GM12872 (cell line): ENCODE results near the gene MYO7A.

ENCODE experiments used
- TF ChIP-seq, protein P1 (sequence below): IDR thresholded peaks from 3 replicates; pipeline ENCODE4 v1.5.1; 2011; ENCODE audit warnings: low read depth, mild to moderate bottlenecking, low read length, moderate library complexity; ENCODE audit not compliant: insufficient read depth

Gene MYO7A

DNA sequence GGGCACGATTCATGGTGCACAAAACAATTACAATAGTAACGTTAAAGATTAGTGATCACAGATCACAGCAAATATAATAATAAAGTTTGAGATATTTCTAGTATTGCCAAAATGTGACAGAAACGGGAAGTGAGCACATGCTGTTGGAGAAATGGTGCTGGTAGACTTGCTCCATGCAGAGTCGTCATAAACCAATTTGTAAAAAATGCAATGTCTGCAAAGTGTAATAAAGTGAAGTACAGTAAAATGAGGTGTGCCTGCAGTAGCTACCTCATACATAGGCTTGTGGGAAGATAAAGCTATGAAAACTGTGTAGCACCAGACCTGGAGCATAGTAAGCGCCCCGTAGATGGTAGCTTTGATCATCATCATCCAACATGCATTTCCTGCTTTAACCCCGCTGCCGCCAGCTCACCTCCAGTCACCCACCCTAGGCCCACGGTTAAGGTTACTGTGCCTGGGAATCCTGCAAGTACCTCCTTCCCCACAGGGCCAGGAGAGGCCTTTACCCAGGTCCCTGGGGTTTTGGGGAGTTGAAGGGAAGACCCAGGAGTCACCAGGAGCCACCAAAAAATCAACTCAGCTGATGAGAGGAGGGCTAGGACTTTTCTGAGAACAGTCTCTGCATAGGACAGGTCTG is 59.2 kb downstream of the MYO7A start:
- TF ChIP-seq, protein P1, sequence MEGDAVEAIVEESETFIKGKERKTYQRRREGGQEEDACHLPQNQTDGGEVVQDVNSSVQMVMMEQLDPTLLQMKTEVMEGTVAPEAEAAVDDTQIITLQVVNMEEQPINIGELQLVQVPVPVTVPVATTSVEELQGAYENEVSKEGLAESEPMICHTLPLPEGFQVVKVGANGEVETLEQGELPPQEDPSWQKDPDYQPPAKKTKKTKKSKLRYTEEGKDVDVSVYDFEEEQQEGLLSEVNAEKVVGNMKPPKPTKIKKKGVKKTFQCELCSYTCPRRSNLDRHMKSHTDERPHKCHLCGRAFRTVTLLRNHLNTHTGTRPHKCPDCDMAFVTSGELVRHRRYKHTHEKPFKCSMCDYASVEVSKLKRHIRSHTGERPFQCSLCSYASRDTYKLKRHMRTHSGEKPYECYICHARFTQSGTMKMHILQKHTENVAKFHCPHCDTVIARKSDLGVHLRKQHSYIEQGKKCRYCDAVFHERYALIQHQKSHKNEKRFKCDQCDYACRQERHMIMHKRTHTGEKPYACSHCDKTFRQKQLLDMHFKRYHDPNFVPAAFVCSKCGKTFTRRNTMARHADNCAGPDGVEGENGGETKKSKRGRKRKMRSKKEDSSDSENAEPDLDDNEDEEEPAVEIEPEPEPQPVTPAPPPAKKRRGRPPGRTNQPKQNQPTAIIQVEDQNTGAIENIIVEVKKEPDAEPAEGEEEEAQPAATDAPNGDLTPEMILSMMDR = no peak

DNA sequence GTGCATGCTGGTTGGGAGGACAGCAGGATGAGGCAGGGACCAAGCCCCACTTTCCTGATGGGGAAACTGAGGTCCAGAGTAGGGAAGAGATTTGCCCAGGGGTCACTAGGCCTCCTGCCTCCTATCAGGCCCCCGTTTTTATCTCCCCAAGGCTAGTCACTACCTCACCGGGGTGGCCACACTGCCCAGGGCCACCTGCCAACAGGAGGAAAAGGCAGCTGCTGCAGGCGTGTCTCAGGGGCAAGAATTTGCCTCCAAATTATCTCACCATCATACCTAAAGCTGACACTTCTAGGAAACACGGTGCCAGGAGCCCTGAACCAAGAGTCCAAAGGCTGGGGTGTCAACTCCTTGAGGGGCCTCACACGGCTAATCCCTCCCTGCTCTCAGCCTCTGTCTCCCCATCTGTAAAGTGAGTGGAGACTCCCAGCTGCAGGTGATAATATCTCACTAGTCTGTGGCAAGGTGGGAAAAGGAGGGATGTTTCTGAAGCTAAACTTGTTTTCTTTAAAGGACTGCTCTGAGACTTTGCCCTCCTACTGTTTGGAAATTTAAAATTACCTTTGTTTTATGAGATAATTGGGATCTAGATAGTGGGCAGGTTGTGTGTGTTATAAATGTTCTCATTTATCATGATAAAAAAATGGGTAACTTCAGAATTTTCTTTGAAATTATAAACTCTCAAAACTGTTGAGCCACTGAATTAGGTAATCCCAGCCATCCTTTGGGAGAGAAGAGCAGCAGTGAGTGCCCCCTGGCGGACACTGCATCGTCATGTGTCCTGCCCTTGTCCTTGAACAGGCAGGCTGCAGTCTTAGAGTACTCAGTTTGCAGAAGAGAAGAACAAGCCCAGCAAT is 60.0 kb downstream of the MYO7A start:
- TF ChIP-seq, protein P1 = peak; percentile 88

GRCh38 chr11:77188633-77189491 is 60.8 kb downstream of the MYO7A start:
- TF ChIP-seq, protein P1 = no peak

- TF ChIP-seq, protein P1 = no peak
Observed at GRCh38 chr11:77189588-77190210, 61.7 kb downstream of the MYO7A start.

DNA sequence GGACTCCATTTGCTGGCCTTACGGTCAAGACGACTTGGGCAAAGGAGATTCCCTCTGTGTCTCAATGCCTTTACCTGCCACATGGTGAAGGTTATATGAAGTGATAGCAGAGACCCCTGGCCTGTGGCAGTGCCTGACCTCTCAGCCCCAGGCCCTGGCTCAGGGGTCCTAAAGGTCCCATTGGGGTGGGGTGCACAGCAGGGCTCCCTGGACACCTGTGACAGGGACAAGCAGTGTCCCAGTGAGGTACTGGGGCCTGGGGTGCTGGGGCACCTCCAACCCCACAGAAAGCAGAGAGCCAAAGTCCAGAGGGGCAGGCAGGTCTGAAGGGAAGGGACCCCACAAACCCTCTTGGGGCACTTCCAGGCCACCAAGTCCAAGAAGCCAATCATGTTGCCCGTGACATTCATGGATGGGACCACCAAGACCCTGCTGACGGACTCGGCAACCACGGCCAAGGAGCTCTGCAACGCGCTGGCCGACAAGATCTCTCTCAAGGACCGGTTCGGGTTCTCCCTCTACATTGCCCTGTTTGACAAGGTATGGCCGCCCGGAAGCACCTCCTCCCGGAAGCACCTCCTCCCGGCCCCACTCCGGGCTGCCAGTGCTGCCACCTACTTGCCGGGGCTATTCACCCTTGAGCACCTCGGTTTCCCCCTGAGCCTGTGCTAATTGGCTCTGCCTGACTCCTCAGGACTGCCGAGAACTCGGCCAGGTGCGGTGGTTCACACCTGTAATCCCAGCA is 62.5 kb downstream of the MYO7A start:
- TF ChIP-seq, protein P1 = no peak

DNA sequence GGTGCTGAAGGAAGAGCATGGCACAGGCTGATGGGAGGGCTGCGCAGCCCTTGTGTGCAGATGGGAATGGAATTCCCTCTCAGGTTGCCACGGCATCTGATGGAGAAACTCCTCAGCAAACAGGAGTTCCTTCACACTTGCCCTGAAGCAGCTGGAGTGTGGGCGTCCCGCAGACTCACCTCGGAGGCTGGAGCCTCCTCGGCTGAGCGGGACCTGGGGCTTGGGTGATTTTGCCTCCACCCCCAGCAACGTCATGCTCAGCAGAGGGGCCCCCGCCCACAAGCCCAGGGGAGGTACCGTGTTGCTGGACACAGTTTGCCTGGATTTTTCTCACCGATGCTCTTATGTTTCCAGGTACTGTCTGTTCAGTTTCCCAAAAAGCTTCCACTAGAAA is 63.4 kb downstream of the MYO7A start:
- TF ChIP-seq, protein P1 = no peak
